ENCODE data around the gene MYCBP. TPM values are rescaled to one million over a fixed set of nuclear protein-coding genes. Genes with fewer than 3 reads are reported as not detected.

The MYCBP gene
- total and polyA plus RNA-seq, 2 experiments from 2014 or later, result 33.6 to 82.3 TPM

DNA sequence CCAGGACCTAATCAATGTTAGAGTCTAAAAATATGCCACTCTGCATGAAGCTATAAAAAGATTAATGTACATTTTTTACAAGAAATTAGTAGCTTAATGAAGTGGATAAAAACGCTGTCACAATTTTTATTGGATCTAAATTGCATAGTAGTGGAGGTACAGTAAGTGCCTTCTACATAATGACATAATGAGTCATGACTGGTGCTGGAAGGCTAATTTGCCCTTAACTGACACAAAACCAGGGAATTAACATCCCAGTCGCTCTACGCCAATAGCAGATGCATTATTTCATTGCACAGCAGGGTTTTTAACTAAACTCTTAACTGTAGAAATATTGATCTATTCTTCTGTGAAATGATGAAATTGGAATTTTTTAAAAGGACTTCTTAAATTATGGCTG lies 46.9 kb downstream of the MYCBP start:
- DNase-seq (ENCODE audit: low spot score) (no peak), ATAC-seq (no peak)
- Histone ChIP-seq H3K27ac (ENCODE audit: low read depth) (no peak overlapping the region), H3K4me3 (no peak overlapping the region), H3K79me2 (replicated peaks; ENCODE audit: insufficient read depth) (no peaks in the 10 kb centered on the region), H4K20me1 (replicated peaks; ENCODE audit: insufficient read depth) (no peaks in the 10 kb centered on the region), H3F3A (replicated peaks; ENCODE audit: low read depth) (no peaks in the 10 kb centered on the region), H3K36me3 (ENCODE audit: insufficient read depth) (no peaks in the 10 kb centered on the region), H3K4me1 (ENCODE audit: insufficient read depth) (no peaks in the 10 kb centered on the region), H2AFZ (no peak overlapping the region), H3K9me2 (ENCODE audit: insufficient read depth) (no peaks in the 10 kb centered on the region), H3K4me2 (no peak overlapping the region), H3K27me3 (ENCODE audit: insufficient read depth) (no peaks in the 10 kb centered on the region)
- H3K9me3 Mint-ChIP-seq, result no peaks in the 10 kb centered on the region
- no peak overlapping the region for H3K4me3 Mint-ChIP-seq
- H3K36me3 Mint-ChIP-seq (ENCODE audit: low read depth), result no peaks in the 10 kb centered on the region
- H3K4me1 Mint-ChIP-seq, result no peaks in the 10 kb centered on the region
- H3K27me3 Mint-ChIP-seq (ENCODE audit: insufficient read depth, low read depth, poor library complexity), result peaks cover 2% of the 10 kb centered on the region
- no peak overlapping the region for H3K27ac Mint-ChIP-seq
- TF ChIP-seq JUNB (IDR thresholded peaks at IDR 0.05; ENCODE audit: unreplicated experiment), result no peak
- TF ChIP-seq CREB1 (CRISPR knock-in tag; IDR thresholded peaks at IDR 0.05; ENCODE audit: low read depth), result no peak
- TF ChIP-seq ETS1 (IDR thresholded peaks at IDR 0.05), result no peak
- TF ChIP-seq, protein P1, sequence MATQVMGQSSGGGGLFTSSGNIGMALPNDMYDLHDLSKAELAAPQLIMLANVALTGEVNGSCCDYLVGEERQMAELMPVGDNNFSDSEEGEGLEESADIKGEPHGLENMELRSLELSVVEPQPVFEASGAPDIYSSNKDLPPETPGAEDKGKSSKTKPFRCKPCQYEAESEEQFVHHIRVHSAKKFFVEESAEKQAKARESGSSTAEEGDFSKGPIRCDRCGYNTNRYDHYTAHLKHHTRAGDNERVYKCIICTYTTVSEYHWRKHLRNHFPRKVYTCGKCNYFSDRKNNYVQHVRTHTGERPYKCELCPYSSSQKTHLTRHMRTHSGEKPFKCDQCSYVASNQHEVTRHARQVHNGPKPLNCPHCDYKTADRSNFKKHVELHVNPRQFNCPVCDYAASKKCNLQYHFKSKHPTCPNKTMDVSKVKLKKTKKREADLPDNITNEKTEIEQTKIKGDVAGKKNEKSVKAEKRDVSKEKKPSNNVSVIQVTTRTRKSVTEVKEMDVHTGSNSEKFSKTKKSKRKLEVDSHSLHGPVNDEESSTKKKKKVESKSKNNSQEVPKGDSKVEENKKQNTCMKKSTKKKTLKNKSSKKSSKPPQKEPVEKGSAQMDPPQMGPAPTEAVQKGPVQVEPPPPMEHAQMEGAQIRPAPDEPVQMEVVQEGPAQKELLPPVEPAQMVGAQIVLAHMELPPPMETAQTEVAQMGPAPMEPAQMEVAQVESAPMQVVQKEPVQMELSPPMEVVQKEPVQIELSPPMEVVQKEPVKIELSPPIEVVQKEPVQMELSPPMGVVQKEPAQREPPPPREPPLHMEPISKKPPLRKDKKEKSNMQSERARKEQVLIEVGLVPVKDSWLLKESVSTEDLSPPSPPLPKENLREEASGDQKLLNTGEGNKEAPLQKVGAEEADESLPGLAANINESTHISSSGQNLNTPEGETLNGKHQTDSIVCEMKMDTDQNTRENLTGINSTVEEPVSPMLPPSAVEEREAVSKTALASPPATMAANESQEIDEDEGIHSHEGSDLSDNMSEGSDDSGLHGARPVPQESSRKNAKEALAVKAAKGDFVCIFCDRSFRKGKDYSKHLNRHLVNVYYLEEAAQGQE (IDR thresholded peaks at IDR 0.05; ENCODE audit: unreplicated experiment), result no peak
- TF ChIP-seq STAT1 (IDR thresholded peaks at IDR 0.05; ENCODE audit: unreplicated experiment), result no peak

- Histone ChIP-seq H3K9me2 (ENCODE audit: insufficient read depth) (no peaks in the 10 kb centered on the region), H3K4me2 (no peak overlapping the region), H3K27ac (ENCODE audit: low read depth) (no peak overlapping the region), H3K79me2 (replicated peaks; ENCODE audit: insufficient read depth) (no peaks in the 10 kb centered on the region), H3K4me1 (ENCODE audit: insufficient read depth) (peaks cover 8% of the 10 kb centered on the region; the same call in 1 of the 2 replicates), H3K27me3 (ENCODE audit: insufficient read depth) (peaks cover 42% of the 10 kb centered on the region), H3F3A (replicated peaks; ENCODE audit: low read depth) (no peaks in the 10 kb centered on the region), H3K4me3 (no peak overlapping the region), H3K36me3 (ENCODE audit: insufficient read depth) (no peaks in the 10 kb centered on the region), H4K20me1 (replicated peaks; ENCODE audit: insufficient read depth) (no peaks in the 10 kb centered on the region), H2AFZ (no peak overlapping the region)
- DNase-seq (ENCODE audit: low spot score) (no peak), ATAC-seq (no peak)
- Mint-ChIP-seq H3K27ac (no peak overlapping the region), H3K36me3 (ENCODE audit: low read depth) (peaks cover 7% of the 10 kb centered on the region; the same call in 2 of the 3 replicates), H3K4me1 (peaks cover 7% of the 10 kb centered on the region; the same call in 2 of the 3 replicates), H3K9me3 (peaks cover 10% of the 10 kb centered on the region; the same call in 2 of the 3 replicates), H3K4me3 (no peak overlapping the region), H3K27me3 (ENCODE audit: insufficient read depth, low read depth, poor library complexity) (peaks cover 17% of the 10 kb centered on the region)
- no peak for TF ChIP-seq JUNB (IDR thresholded peaks at IDR 0.05; ENCODE audit: unreplicated experiment)
- TF ChIP-seq POLR2AphosphoS5 (IDR thresholded peaks at IDR 0.05; ENCODE audit: low read depth), result no peak
- no peak for TF ChIP-seq ZNF114 (CRISPR knock-in tag; IDR thresholded peaks at IDR 0.05)
These were observed 52.3 kb downstream of the MYCBP start for GRCh38 chr1:38820860-38821259.

All from GM23338 (cell line).